ENCODE results near the gene GTF3C2.

GRCh38 chr2:27281442-27281841, 75.1 kb downstream of the GTF3C2 start:
- TF ChIP-seq CTCF (IDR thresholded peaks at IDR 0.05; ENCODE audit: low read depth, low read length) (no peak), POLR2A (IDR thresholded peaks at IDR 0.05; ENCODE audit: extremely low read depth, insufficient read length) (no peak)
